ENCODE results near the gene HS3ST4.

DNA sequence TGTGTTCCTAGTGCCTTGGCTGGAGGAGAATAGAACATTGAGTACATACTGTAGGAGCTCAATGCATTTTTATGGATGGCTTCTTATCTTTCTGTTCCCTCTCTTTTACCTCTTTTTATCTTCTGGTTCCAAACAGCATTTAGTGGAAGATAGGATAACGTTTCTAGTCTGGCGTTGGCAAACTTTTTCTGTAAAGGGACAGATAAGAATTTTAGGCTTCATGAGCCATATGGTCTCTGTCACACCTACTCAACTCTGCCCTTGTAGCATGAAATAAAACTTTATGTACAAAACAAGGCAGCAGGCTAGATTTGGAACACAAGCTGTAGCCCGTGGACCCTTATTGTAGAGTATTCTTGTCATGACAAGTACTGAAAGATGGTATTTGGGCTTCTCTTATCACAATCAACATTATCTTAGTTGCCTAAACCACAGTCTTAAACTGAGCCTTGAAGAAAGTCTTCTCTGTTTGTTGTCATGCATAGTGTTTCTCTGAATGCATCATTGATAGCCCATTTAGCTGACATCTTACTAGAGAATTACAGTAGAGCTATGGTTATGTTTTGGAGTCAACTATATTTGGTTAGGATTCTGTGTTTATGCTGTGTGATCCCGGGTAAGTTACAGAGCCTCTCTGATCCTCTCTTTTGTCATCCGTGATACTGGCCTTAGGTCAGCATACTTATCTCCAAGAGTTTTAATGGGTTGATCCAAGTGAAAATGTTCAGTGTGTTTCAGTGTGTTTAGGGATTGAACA, 80.2 kb downstream of the HS3ST4 start:
- TF ChIP-seq, protein P1, sequence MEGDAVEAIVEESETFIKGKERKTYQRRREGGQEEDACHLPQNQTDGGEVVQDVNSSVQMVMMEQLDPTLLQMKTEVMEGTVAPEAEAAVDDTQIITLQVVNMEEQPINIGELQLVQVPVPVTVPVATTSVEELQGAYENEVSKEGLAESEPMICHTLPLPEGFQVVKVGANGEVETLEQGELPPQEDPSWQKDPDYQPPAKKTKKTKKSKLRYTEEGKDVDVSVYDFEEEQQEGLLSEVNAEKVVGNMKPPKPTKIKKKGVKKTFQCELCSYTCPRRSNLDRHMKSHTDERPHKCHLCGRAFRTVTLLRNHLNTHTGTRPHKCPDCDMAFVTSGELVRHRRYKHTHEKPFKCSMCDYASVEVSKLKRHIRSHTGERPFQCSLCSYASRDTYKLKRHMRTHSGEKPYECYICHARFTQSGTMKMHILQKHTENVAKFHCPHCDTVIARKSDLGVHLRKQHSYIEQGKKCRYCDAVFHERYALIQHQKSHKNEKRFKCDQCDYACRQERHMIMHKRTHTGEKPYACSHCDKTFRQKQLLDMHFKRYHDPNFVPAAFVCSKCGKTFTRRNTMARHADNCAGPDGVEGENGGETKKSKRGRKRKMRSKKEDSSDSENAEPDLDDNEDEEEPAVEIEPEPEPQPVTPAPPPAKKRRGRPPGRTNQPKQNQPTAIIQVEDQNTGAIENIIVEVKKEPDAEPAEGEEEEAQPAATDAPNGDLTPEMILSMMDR (optimal IDR thresholded peaks at IDR 0.05 in 1 of 3, IDR thresholded peaks at IDR 0.05 in 1 of 3, conservative IDR thresholded peaks at IDR 0.05 in 1 of 3; ENCODE audit: extremely low read depth in 1 of 3, insufficient read depth in 2 of 3, low read length in 3 of 3): no peak
- no peak for TF ChIP-seq EZH2 (IDR thresholded peaks at IDR 0.05; ENCODE audit: low read length)
